COLO668 (cell line): ENCODE data around the gene CST3.

Experiments
- DNase-seq: peaks from one replicate; lab custom pipeline; 2025; ENCODE audit not compliant: unreplicated experiment; lab: John Stamatoyannopoulos, UW

The CST3 gene

GRCh38 chr20:23605867-23606651, 31.7 kb downstream of the CST3 start, which contains the start of gene CST9:
TSS of gene CST9 (minus strand) at chr20:23605917. CDS start at chr20:23605864, 53 bp downstream.
- DNase-seq = no peak

GRCh38 chr20:23604306-23604705, 33.4 kb downstream of the CST3 start:
- no peak for DNase-seq

- no peak for DNase-seq
Observed at GRCh38 chr20:23603321-23603720, 34.4 kb downstream of the CST3 start.

GRCh38 chr20:23602699-23603098, 35.1 kb downstream of the CST3 start:
- no peak for DNase-seq

- DNase-seq = no peak
Observed at GRCh38 chr20:23602241-23602640, 35.5 kb downstream of the CST3 start.

GRCh38 chr20:23601715-23602114, 36.0 kb downstream of the CST3 start:
- no peak for DNase-seq

- DNase-seq = no peak
Observed at GRCh38 chr20:23598481-23598880, 39.3 kb downstream of the CST3 start.

- no peak for DNase-seq
Observed at GRCh38 chr20:23596579-23597250, 41.0 kb downstream of the CST3 start.

GRCh38 chr20:23595941-23596340, 41.8 kb downstream of the CST3 start:
- no peak for DNase-seq

GRCh38 chr20:23588434-23589403, 49.0 kb downstream of the CST3 start:
- DNase-seq = no peak

GRCh38 chr20:23587631-23588030, 50.1 kb downstream of the CST3 start:
- DNase-seq = no peak

GRCh38 chr20:23586735-23587525, 50.8 kb downstream of the CST3 start:
- no peak for DNase-seq

GRCh38 chr20:23585808-23586734, 51.7 kb downstream of the CST3 start:
- DNase-seq = no peak

GRCh38 chr20:23585449-23585807, 52.3 kb downstream of the CST3 start:
- DNase-seq = no peak

GRCh38 chr20:23584434-23585199, 53.1 kb downstream of the CST3 start:
- DNase-seq = no peak
